K562 (cell line): ENCODE results near the gene SERTAD3. TPM values are rescaled to one million over a fixed set of nuclear protein-coding genes. Genes with fewer than 3 reads are reported as not detected.

Experiments
- ATF6 ChIP-seq: sonication (generic); formaldehyde crosslinking; IDR thresholded peaks from 2 replicates; pipeline ENCODE4 v1.4.0; 2020; ENCODE audit warnings: mild to moderate bottlenecking, missing genetic modification reagents
- CBX1 ChIP-seq: sonication (generic); IDR thresholded peaks from 2 replicates; pipeline ENCODE4 v1.6.1; 2016; ENCODE audit warnings: antibody characterized with exemption, low read depth, mild to moderate bottlenecking
- CBX3 ChIP-seq, 2 experiments: IDR thresholded peaks; 1 replicate in 1 of 2; 2 replicates in 1 of 2; pipeline ENCODE4 v1.6.1; 2012; ENCODE audit warnings: inconsistent platforms in 2 of 2, low read length in 2 of 2, borderline replicate concordance in 1 of 2, control low read depth in 1 of 2
- EGR1 ChIP-seq: fragments of 450-650 bp; conservative IDR thresholded peaks from 2 replicates; pipeline ENCODE4 v1.6.1; 2017; ENCODE audit warnings: mild to moderate bottlenecking
- EZH2 ChIP-seq: IDR thresholded peaks from 2 replicates; pipeline ENCODE4 v1.6.1; 2012; ENCODE audit warnings: low read depth, mild to moderate bottlenecking, inconsistent platforms, low read length, borderline replicate concordance
- FOXM1 ChIP-seq, 2 experiments: fragments of 450-650 bp in 1 of 2; sonication (generic) in 1 of 2; formaldehyde crosslinking in 1 of 2; IDR thresholded peaks; 2 replicates each; pipeline versions ENCODE4 v1.6.1 to v1.9.0; 2017 to 2022; ENCODE audit warnings: low read depth in 2 of 2, mild to moderate bottlenecking in 2 of 2, missing genetic modification reagents in 1 of 2, moderate library complexity in 1 of 2
- GATA2 ChIP-seq: sonication (generic); formaldehyde crosslinking; IDR thresholded peaks from 2 replicates; pipeline ENCODE4 v1.4.0; 2020; ENCODE audit warnings: mild to moderate bottlenecking, missing genetic modification reagents
- HES1 ChIP-seq: fragments of 450-650 bp; IDR thresholded peaks from 2 replicates; pipeline ENCODE4 v1.6.1; 2016; ENCODE audit warnings: low read depth, mild to moderate bottlenecking, moderate library complexity
- IRF9 ChIP-seq: fragments of 450-650 bp; IDR thresholded peaks from 2 replicates; pipeline ENCODE4 v1.6.1; 2016; ENCODE audit warnings: missing biosample characterization, missing genetic modification characterization
- L3MBTL2 ChIP-seq: fragments of 450-650 bp; IDR thresholded peaks from 2 replicates; pipeline ENCODE4 v1.6.1; 2016; ENCODE audit warnings: mild to moderate bottlenecking, moderate library complexity
- LEF1 ChIP-seq: fragments of 450-650 bp; IDR thresholded peaks from 2 replicates; pipeline ENCODE4 v1.6.1; 2016; ENCODE audit warnings: mild to moderate bottlenecking
- MCM2 ChIP-seq: fragments of 450-650 bp; IDR thresholded peaks from 2 replicates; pipeline ENCODE4 v1.6.1; 2017; ENCODE audit warnings: low read depth, mild to moderate bottlenecking
- MTA3 ChIP-seq: fragments of 450-650 bp; formaldehyde crosslinking; IDR thresholded peaks from 2 replicates; pipeline ENCODE4 v1.6.1; 2017; ENCODE audit warnings: mild to moderate bottlenecking, borderline replicate concordance
- NCOA2 ChIP-seq, 2 experiments: fragments of 450-650 bp; IDR thresholded peaks; 2 replicates each; pipeline ENCODE4 v1.6.1; 2018; ENCODE audit warnings: mild to moderate bottlenecking in 2 of 2, moderate library complexity in 1 of 2; ENCODE audit not compliant: partially characterized antibody in 2 of 2
- NEUROD1 ChIP-seq: fragments of 150-350 bp; IDR thresholded peaks from 2 replicates; pipeline ENCODE4 v1.6.1; 2014; ENCODE audit warnings: borderline replicate concordance, low read length, low read depth; ENCODE audit not compliant: partially characterized antibody
- PML ChIP-seq: IDR thresholded peaks from 2 replicates; pipeline ENCODE4 v1.6.1; 2012; ENCODE audit warnings: low read length, inconsistent platforms
- RUNX1 ChIP-seq: sonication (generic); IDR thresholded peaks from 2 replicates; pipeline ENCODE4 v1.6.1; 2016; ENCODE audit warnings: antibody characterized with exemption, low read depth
- TFAM ChIP-seq: fragments of 250-450 bp; sonication (Bioruptor Pico); conservative IDR thresholded peaks from 2 replicates; pipeline ENCODE4 v1.5.0; 2021; ENCODE audit warnings: mild to moderate bottlenecking, moderate library complexity
- ZC3H4 ChIP-seq: sonication (generic); formaldehyde crosslinking; IDR thresholded peaks from 2 replicates; pipeline ENCODE4 v1.9.0; 2021; ENCODE audit warnings: missing genetic modification reagents, borderline replicate concordance
- ZFPM2 ChIP-seq: fragments of 250-450 bp; sonication (Bioruptor Pico); IDR thresholded peaks from 2 replicates; pipeline ENCODE4 v1.5.1; 2022; ENCODE audit warnings: mild to moderate bottlenecking
- ZFX ChIP-seq: sonication (generic); formaldehyde crosslinking; IDR thresholded peaks from 2 replicates; pipeline ENCODE4 v1.8.0; 2022; ENCODE audit warnings: mild to moderate bottlenecking, missing genetic modification reagents, moderate library complexity
- ZNF445 ChIP-seq: fragments of 250-450 bp; sonication (Bioruptor Pico); IDR thresholded peaks from 2 replicates; pipeline ENCODE4 v1.4.0; 2020; ENCODE audit warnings: low read depth, mild to moderate bottlenecking, moderate library complexity
- ZNF561 ChIP-seq: fragments of 450-650 bp; formaldehyde crosslinking; conservative IDR thresholded peaks from 2 replicates; pipeline ENCODE4 v1.4.0; 2020; ENCODE audit warnings: mild to moderate bottlenecking, moderate library complexity
- ZNF740 ChIP-seq, 3 experiments: fragments of 200-800 bp in 1 of 3; sonication (Bioruptor generic) in 1 of 3; sonication (generic) in 1 of 3; formaldehyde crosslinking in 1 of 3; IDR thresholded peaks; 2 replicates each; pipeline versions ENCODE4 v1.6.1 to v1.8.0; 2016 to 2022; ENCODE audit warnings: mild to moderate bottlenecking in 2 of 3, missing compliant biosample characterization in 2 of 3, missing genetic modification characterization in 2 of 3, missing genetic modification reagents in 1 of 3
- polyA plus RNA-seq, 8 experiments: library from polyadenylated mRNA; depleted of rRNA in 4 of 8; stranded (reverse) in 5 of 8; unstranded in 3 of 8; fragments of >200 nt; fragmentation: Nextera tagmentation in 2 of 8; fragmentation: Illumina TruSeq in 1 of 8; extraction: Ambion mirVana in 2 of 8; extraction: Trizol in 1 of 8; gene quantifications; 2 replicates each; pipeline versions ENCODE4 v1.2.1 to v1.2.3, GENCODE V29; 2011 to 2014; ENCODE audit warnings: inconsistent platforms in 1 of 8, missing spikeins in 1 of 8
- total RNA-seq, 7 experiments: library from RNA; depleted of rRNA in 6 of 7; stranded (reverse); fragments of >200 nt in 6 of 7; fragmentation: Illumina TruSeq in 2 of 7; extraction: Trizol in 2 of 7; gene quantifications; 2 replicates each; pipeline versions ENCODE4 v1.2.1 to v1.2.3, GENCODE V29; 2011 to 2021; ENCODE audit warnings: low replicate concordance in 1 of 7

SERTAD3 gene
- total and polyA plus RNA-seq, 9 of the 15 experiments (the other 6 are each of a cell fraction or from before 2014, with no cell fraction given): 5.4 to 28.9 (median 17.5) TPM

- peak; percentile 96 for TF ChIP-seq CBX1
- 0 out of 2 replicates have a peak, but pooled peaks have one; percentile 28 for TF ChIP-seq HES1
- no peak for TF ChIP-seq TFAM
- TF ChIP-seq NCOA2 (IDR thresholded peaks at IDR 0.05; ENCODE audit: partially characterized antibody in 2 of 2): no peak
- no peak for TF ChIP-seq LEF1
- TF ChIP-seq MCM2: no peak
- TF ChIP-seq NEUROD1: peak; percentile 1
- TF ChIP-seq ZNF445 (CRISPR knock-in tag): no peak
- peak in 1 of 2 experiments; percentile 81; a peak in 2 of 3 replicates for TF ChIP-seq CBX3 (IDR thresholded peaks at IDR 0.05; ENCODE audit: borderline replicate concordance in 1 of 2, low read length in 2 of 2)
- 0 out of 2 replicates have a peak, but pooled peaks have one; percentile 28 for TF ChIP-seq IRF9 (tag)
- TF ChIP-seq EZH2: no peak
- TF ChIP-seq FOXM1 (IDR thresholded peaks at IDR 0.05; ENCODE audit: low read depth): no peak
- peak; percentile 46; the same call in 1 of the 2 replicates for TF ChIP-seq FOXM1 (CRISPR knock-in tag; IDR thresholded peaks at IDR 0.05; ENCODE audit: low read depth)
- 0 out of 2 replicates have a peak, but pooled peaks have one; percentile 47 for TF ChIP-seq ZFPM2 (CRISPR knock-in tag)
- peak; percentile 6; the same call in 1 of the 2 replicates for TF ChIP-seq PML
- TF ChIP-seq L3MBTL2: no peak
- TF ChIP-seq ZFX (CRISPR knock-in tag): peak; percentile 43; the same call in 1 of the 2 replicates
- TF ChIP-seq ZNF561 (CRISPR knock-in tag): no peak
- TF ChIP-seq ZNF740 (CRISPR knock-in tag; IDR thresholded peaks at IDR 0.05): no peak
- TF ChIP-seq ZNF740 (tag; IDR thresholded peaks at IDR 0.05): no peak
- TF ChIP-seq EGR1: peak; percentile 3; the same call in 1 of the 2 replicates
- TF ChIP-seq RUNX1: no peak
- TF ChIP-seq ATF6 (CRISPR knock-in tag): peak; percentile 55; the same call in 1 of the 2 replicates
- TF ChIP-seq GATA2: no peak
- no peak for TF ChIP-seq MTA3
- 0 out of 2 replicates have a peak, but pooled peaks have one; percentile 35 for TF ChIP-seq ZC3H4
Observed at GRCh38 chr19:40465025-40465556, 21.0 kb upstream of the SERTAD3 start (continued).
